ENCODE data around the gene CNN2. TPM values are rescaled to one million over a fixed set of nuclear protein-coding genes. Genes with fewer than 3 reads are reported as not detected.

Gene CNN2
- total and polyA plus RNA-seq, 3 donors from 2014 or later, result 19.1 to 36.4 (median 28.0) TPM

DNA sequence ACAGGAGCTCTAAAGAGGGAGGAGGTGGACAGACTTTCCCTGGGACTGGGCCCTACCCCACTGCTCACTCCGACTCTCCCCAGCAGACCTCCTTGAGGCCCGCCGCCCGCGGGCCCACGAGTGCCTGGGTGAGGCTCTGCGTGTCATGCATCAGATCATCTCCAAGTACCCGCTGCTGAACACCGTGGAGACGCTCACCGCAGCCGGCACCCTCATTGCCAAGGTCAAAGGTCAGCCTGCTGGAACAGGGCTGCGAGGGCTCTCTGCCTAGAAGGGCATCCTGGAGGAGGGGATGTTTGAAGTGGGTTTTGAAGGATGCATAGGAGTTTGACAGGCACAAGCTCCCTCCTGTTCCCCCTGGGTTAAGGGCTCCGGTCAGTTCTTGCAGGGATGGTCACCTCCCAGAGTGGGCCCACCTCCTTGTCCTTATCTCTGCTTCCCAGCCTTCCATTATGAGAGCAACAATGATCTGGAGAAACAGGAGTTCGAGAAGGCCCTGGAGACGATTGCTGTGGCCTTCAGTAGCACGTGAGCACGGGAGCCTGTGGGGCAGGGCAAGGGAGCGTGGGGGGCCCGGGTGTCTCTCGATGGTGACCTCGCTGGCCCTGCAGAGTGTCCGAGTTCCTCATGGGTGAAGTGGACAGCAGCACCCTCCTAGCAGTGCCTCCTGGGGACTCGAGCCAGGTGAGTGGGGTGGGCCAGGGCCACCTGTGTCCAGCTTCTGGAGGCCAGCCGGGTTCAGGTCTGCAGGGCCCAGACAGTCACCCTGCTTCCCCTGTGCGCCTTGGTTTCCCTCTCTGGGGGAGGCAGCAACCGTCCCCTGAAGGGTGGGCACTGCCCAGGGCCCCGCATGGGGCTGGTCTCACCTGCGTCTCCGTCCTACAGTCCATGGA, 46.9 kb downstream of the CNN2 start:
- intact Hi-C loops (cut with DNase I; ENCODE audit: low total_unique reads), result no loop called here
- Histone ChIP-seq H3K9me3 (no peaks in the 10 kb centered on the region), H3K27me3 (peaks cover 4% of the 10 kb centered on the region), H3K27ac (no peak overlapping the region), H3K4me1 (no peaks in the 10 kb centered on the region), H3K4me3 (no peak overlapping the region), H3K36me3 (ENCODE audit: low read depth, missing control alignments) (no peaks in the 10 kb centered on the region)
- WGBS, 2 donors, result 72 to 84% methylated on average over 9 to 30 of the region's 30 CpGs
- DNase-seq, result no peak
- TF ChIP-seq POLR2A (IDR thresholded peaks at IDR 0.05), result no peak
- TF ChIP-seq, protein P1, sequence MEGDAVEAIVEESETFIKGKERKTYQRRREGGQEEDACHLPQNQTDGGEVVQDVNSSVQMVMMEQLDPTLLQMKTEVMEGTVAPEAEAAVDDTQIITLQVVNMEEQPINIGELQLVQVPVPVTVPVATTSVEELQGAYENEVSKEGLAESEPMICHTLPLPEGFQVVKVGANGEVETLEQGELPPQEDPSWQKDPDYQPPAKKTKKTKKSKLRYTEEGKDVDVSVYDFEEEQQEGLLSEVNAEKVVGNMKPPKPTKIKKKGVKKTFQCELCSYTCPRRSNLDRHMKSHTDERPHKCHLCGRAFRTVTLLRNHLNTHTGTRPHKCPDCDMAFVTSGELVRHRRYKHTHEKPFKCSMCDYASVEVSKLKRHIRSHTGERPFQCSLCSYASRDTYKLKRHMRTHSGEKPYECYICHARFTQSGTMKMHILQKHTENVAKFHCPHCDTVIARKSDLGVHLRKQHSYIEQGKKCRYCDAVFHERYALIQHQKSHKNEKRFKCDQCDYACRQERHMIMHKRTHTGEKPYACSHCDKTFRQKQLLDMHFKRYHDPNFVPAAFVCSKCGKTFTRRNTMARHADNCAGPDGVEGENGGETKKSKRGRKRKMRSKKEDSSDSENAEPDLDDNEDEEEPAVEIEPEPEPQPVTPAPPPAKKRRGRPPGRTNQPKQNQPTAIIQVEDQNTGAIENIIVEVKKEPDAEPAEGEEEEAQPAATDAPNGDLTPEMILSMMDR (IDR thresholded peaks at IDR 0.05), result no peak

- Histone ChIP-seq H3K27me3 (peaks cover 4% of the 10 kb centered on the region), H3K4me3 (peak overlapping the region; percentile 31 to 32), H3K4me1 (no peaks in the 10 kb centered on the region), H3K27ac (no peak overlapping the region), H3K9me3 (no peaks in the 10 kb centered on the region), H3K36me3 (ENCODE audit: low read depth, missing control alignments) (no peaks in the 10 kb centered on the region)
- TF ChIP-seq, protein P1 (IDR thresholded peaks at IDR 0.05), result no peak
- TF ChIP-seq POLR2A (IDR thresholded peaks at IDR 0.05), result no peak
- intact Hi-C loops (cut with DNase I; ENCODE audit: low total_unique reads), result no loop called here
- no peak for DNase-seq
- WGBS, 2 donors, result 34 to 69% methylated on average over 7 to 27 of the region's 28 CpGs
Observed at GRCh38 chr19:1073956-1074517, 47.6 kb downstream of the CNN2 start.

DNA sequence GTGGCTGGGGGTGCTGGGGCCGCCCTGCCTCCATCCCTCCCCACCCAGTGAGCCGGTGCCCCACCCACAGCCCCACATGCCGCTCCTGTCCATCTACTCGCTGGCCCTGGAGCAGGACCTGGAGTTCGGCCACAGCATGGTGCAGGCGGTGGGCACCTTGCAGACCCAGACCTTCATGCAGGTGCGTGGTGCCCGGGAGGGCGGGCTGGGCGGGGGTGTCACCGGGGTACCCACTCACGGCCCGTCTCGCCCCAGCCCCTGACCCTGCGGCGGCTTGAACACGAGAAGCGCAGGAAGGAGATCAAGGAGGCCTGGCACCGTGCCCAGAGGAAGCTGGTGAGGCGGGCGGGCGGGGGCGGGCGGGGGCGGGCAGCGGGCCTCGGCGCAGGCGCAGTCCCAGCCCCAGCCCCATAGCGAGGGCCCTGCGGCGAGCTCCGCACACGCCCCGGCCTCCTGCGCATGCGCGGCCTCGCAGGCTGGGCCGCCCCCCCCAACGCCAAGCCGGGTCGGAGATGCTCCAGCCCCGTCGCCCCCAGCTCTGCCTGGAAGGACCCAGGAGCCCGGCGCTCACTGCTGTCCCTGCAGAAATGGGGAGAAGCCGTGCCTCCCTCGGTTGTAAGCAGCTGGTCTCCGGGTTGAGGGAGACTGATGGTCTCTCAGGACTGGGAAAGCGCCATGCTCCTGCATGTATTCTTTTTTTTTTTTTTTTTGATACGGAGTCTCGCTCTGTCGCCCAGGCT, 48.3 kb downstream of the CNN2 start:
- Histone ChIP-seq H3K9me3 (no peaks in the 10 kb centered on the region), H3K27me3 (peaks cover 4% of the 10 kb centered on the region), H3K4me3 (peak overlapping the region; percentile 31 to 32), H3K27ac (no peak overlapping the region), H3K4me1 (no peaks in the 10 kb centered on the region), H3K36me3 (ENCODE audit: low read depth, missing control alignments) (no peaks in the 10 kb centered on the region)
- DNase-seq, result peak; percentile 71
- intact Hi-C loops (cut with DNase I; ENCODE audit: low total_unique reads), result no loop called here
- WGBS, 2 donors, result 61 to 72% methylated on average over 22 to 54 of the region's 54 CpGs
- TF ChIP-seq POLR2A (IDR thresholded peaks at IDR 0.05), result no peak
- TF ChIP-seq, protein P1 (IDR thresholded peaks at IDR 0.05), result no peak

DNA sequence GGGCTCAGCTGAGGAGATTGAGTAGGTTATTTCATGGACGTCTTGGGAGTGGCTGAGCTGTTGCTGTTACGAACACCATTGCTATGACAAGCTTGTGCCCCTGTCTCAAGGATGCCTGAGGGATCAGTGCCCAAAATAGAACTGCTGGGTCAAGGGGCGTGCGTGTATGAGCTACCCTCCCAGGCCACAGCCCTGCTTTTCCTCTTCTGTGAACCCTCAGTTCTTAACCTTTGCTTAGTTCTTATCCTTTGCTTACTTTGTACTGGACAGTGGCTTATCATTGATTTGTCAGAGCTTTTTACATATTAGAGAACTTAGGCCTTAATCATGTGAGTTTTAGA, 49.6 kb downstream of the CNN2 start:
- H3K36me3 ChIP-seq (ENCODE audit: low read depth, missing control alignments), result no peaks in the 10 kb centered on the region
- 70 to 78% methylated on average over 4 of the region's 4 CpGs for WGBS, 2 donors
- H3K9me3 ChIP-seq, result no peaks in the 10 kb centered on the region
- DNase-seq, result no peak
- H3K4me3 ChIP-seq, result no peak overlapping the region
- TF ChIP-seq, protein P1 (IDR thresholded peaks at IDR 0.05), result no peak
- no peak for TF ChIP-seq POLR2A (IDR thresholded peaks at IDR 0.05)
- intact Hi-C loops (cut with DNase I; ENCODE audit: low total_unique reads), result no loop called here
- no peaks in the 10 kb centered on the region for H3K27me3 ChIP-seq
- no peaks in the 10 kb centered on the region for H3K4me1 ChIP-seq
- no peak overlapping the region for H3K27ac ChIP-seq
